ENCODE data around the gene TKT.

- TF ChIP-seq CTCF (IDR thresholded peaks at IDR 0.05; ENCODE audit: low read length): no peak
- TF ChIP-seq EZH2 (IDR thresholded peaks at IDR 0.05; ENCODE audit: borderline replicate concordance, low read length): no peak
These were observed 25.0 kb downstream of the TKT start for GRCh38 chr3:53230789-53231188.
